GM21367 (cell line): Measurements from ENCODE around the gene WNT8A.
"Not testable (repeated sequence)": the region's sequence is repeated elsewhere in the genome, so short reads cannot be mapped to it uniquely, and the experiment has no call there.

Source experiments
- ATAC-seq: cut with Tn5 transposase; IDR thresholded peaks from one replicate; pipeline ENCODE4 v1.9.1; 2021; ENCODE audit not compliant: unreplicated experiment

The WNT8A gene

GRCh38 chr5:138083702-138084101 is at the start of gene WNT8A:
Gene WNT8A (plus strand): TSS chr5:138084033. CDS start chr5:138084128, 95 bp downstream.
- ATAC-seq, result no peak

- no peak for ATAC-seq
Measured at GRCh38 chr5:138035605-138036537, 48.0 kb upstream of the WNT8A start.

GRCh38 chr5:138037271-138037670 is 46.6 kb upstream of the WNT8A start:
- ATAC-seq, result no peak

- ATAC-seq, result no peak
Measured at GRCh38 chr5:138037907-138038633, 45.8 kb upstream of the WNT8A start.

GRCh38 chr5:138038826-138039225 is 45.0 kb upstream of the WNT8A start:
- no peak for ATAC-seq

GRCh38 chr5:138045283-138045682 is 38.5 kb upstream of the WNT8A start:
- ATAC-seq, result not testable (repeated sequence)

GRCh38 chr5:138051441-138052296 is 32.2 kb upstream of the WNT8A start:
- no peak for ATAC-seq

- not testable (repeated sequence) for ATAC-seq
Measured at GRCh38 chr5:138052718-138053117, 31.1 kb upstream of the WNT8A start.

- no peak for ATAC-seq
Measured at GRCh38 chr5:138053554-138053953, 30.3 kb upstream of the WNT8A start.

GRCh38 chr5:138054206-138054605 is 29.6 kb upstream of the WNT8A start:
- ATAC-seq, result no peak

- ATAC-seq, result no peak
Measured at GRCh38 chr5:138054847-138055558, 28.8 kb upstream of the WNT8A start.

- no peak for ATAC-seq
Measured at GRCh38 chr5:138064526-138064925, 19.3 kb upstream of the WNT8A start.

GRCh38 chr5:138065102-138065501 is 18.7 kb upstream of the WNT8A start:
- ATAC-seq, result no peak

- ATAC-seq, result no peak
Measured at GRCh38 chr5:138067945-138068344, 15.9 kb upstream of the WNT8A start.

GRCh38 chr5:138068742-138069600 is 14.9 kb upstream of the WNT8A start:
- ATAC-seq, result no peak

- not testable (repeated sequence) for ATAC-seq
Measured at GRCh38 chr5:138070026-138070425, 13.8 kb upstream of the WNT8A start.

GRCh38 chr5:138077064-138077696 is 6.7 kb upstream of the WNT8A start:
- no peak for ATAC-seq

- no peak for ATAC-seq
Measured at GRCh38 chr5:138078006-138078643, 5.7 kb upstream of the WNT8A start.

GRCh38 chr5:138082033-138082432 is 1.8 kb upstream of the WNT8A start:
- ATAC-seq, result no peak
